NCI-H446 treated with DMSO at 0.1 percent for 48 hours (cell line): ENCODE data around the gene HAL.

Experiments used
- DNase-seq: peaks from one replicate; lab custom pipeline; 2025; lab: John Stamatoyannopoulos, UW

Gene HAL

DNA sequence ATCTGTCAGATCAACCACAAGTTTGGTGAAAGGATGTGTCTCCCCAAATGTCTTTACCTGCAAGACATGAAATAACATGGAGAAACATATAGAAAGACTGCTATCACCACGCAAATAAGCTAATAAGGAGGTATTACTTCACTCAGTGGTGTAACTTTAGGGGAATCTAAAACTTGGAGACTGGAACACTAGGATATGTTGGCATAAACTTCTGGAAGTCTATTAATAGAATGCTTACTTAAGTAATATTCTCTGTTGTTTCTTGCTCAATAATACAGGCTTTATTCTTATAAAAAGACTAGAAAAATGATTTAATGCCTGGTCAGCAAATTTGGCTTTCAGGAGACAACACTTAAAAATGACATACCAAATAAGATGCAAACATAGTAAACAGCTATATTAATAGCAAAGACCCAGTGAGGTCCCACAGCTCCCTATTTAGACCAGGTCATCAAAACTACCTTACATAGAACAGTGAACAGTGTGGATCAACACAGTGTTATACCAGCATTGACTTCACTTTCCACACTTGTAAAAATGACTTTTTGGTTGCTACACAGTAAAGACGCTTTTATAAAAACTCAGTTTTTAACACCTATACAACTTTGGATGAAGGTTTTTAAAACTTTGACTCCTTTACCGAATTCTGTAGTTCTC lies 18.9 kb upstream of the HAL start:
- no peak for DNase-seq

GRCh38 chr12:96007729-96008128 lies 11.6 kb upstream of the HAL start:
- DNase-seq = no peak

DNA sequence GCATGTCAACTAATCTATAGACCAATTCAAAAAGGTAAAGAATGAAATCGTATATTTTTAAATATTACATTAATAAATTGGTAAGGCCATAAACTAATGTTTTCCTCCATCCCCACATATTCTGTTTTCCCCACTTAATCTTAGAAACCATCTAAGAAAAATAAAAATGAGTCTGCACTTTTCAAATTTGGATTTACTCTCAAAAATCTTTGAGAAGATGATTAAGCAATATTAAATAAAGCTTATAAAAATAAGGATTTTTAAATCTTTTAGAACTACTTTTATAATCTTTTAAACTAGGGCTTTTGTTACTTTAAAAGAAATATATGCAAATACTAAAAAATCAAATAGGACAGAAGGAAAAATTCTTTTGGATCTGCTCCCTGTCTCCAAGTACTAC lies 10.6 kb upstream of the HAL start:
- DNase-seq = no peak

DNA sequence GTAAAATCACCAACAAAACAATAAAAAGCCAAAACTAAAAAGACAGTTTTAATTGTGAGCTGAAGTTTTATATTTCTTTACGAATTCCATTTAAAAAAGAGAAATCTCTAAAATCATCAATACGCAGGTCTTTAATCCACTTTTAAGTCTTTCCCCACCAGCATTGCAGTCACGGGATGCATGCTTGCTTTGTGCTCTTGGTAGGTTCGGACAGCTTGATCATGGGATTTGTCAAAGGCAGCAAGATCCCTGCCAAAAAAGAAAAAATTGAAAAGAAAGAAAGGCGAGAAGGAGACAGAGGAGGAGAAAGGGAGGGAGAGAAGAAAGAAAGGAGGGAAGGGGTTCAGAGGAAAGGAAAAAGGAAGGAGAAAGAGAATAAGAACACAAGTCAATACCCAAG lies 4.7 kb upstream of the HAL start:
- DNase-seq = no peak

DNA sequence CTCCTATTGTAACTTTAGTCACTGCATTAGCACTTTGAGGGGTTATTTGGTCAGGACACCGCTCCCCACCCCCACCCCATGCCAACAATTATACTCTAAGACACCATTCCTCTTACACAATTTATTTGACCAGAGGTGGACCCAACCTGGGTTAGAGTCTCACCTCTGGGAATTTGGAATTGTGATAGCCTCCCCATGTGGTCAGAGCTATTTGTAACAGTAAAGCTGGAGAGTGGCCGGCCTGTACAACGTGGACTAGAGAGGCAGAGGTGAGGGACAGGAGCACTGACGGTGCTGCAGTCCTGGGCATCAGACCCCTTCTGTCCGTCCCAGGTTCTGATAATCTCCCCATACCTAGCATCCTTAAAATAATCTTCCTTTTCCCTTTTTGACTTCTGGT lies 3.3 kb upstream of the HAL start:
- DNase-seq = no peak

DNA sequence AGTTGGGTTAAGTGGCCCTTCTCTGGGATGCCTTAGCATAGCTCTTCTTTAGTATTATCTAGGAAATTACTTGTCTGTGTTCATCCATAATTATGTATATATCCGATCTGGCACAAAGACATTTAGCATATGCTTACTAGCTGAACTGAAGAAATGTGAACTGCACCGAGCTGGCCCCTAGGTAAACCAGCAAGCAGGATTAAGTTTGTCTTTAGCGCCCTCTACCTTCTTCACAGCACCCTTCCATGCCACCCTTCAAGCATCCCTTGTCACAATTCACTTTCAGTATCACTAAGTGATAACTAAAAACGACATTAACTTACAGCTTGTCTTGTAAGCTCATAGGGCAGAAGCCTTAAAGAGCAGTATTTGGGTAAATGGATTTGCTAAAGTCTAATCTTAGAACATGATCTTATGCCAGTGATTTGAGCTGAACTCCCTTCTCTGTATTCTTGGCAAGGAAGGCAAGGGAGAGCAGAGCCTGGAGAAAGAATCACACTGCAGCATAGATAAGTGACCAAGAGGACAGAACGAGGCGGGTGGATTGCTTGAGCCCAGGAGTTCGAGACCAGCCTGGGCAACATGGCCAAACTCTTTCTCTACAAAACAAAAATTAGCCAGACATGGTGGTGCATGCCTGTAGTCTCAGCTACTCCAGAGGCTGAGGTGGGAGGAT lies 2.6 kb upstream of the HAL start:
- DNase-seq = peak; percentile 1

DNA sequence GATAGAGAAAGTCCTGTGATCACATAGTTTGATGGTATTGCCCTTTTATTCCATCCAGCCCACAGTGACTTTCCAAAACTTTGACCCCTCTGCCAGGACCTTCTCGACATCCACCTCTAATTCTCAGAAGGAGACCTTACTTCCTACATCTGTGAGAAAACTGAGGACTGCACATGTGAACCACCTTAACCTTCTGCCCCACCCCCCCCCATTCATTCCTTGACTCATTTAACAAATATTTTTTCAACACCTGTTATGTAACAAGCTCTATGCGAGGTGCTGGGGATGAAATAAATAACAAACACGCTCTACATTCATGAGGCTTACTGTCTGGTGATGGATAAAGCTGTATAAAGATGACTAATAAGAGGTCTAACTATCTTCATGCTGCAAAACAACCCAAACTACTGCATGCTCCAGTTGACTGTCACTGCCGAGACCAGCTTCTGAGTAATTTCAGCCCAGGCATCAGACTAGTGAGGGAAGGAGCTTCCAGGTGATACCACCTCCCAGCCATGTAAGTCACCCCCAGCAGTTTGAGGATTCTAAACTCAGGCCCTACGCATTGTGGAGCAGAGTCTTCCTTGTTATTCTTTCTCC lies 1.9 kb upstream of the HAL start:
- no peak for DNase-seq

DNA sequence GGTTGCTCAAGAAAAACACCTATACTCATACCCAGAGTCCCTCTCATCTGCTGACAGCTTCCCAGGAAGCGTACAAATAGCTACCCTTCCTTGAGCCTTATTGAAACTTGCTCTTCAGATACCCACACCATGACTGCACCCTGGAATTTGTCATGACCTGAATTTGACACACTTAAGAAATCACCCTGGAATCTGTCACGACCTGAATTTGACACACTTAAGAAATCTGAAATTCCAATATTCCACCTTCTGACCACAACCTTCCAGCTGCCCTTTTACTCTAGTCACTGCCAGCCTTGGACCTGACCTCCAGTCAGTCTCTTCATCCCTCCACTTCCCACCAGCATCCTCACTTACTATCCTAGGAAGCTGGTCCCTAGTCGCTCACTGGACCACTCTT lies 1.1 kb upstream of the HAL start:
- DNase-seq = no peak

DNA sequence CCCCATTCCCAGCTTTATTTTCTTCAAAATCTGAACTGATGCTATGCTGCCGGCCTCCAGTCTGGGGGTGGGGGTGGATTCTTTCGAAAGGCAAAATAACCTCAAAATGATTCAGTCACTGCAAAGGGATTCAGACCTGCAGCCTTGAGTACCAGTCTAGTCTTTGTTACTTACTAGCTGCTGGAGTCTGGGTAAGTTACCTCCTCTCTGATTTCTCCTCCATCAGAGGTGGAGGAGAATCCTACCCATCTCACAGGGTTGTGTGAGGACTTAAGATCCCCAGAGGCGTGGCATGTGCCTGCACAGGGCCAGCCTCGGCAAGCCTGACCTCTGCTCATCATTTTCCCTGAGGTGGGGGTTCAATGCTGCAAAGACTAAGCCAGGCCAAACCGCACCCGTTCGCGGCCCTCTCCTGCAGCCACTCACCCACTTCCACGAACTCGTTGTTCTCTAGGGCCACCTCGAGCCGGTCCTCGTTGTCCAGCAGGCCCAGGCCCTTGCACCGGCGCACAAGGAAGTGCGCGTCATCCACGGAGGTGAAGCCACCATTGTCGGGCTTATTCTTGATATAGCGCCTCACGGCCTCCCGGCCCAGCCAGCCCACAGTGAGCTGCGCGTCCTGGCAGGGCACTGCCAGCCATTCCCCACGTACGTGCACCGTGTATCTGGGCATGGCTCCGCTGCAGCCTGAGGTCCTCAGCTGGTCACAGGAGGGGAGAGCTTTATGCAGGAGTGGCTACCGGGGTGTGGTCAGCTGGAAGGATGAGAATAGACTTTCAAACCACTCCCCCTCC lies 709 bp downstream of the HAL start:
- DNase-seq = no peak

- no peak for DNase-seq
These were observed 1.7 kb downstream of the HAL start for GRCh38 chr12:95994476-95994875.

DNA sequence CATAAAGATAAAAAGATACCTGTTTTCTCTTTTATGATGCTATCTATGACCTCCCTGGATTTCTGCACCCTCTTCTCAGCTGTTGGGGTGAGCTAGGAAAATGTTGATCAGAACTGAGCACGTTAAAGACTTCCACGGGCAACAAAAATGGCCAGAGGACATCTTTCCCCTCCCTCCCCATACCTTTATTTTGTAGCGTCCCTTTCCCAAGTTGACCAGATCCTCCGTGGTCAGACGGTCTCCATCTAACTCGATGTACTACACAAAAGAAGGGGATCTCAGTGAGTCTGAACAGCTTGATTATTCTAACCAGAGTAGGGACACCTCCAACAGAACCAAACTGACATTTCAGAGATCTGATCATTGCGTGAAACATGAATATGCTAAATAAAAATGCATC lies 2.2 kb downstream of the HAL start:
- DNase-seq = no peak

DNA sequence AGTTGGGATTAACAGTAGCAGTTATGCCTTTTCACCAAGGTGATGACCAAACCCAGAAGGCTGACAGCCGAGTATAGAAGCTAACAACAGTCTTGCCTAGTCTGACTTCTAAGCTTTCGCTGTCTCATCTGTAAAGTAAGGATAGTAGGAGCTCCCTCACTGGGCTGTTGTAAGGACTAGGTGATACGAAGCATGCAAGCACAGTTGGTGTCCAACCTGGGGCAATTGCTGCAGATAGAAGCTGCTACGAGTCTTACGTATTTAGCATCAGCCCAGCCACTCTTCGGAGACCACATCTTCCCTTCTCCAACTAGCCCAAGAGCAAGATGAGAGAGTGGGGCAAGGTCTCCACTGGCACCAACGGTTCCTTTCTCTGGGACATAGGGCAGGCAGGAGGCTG lies 6.0 kb downstream of the HAL start:
- no peak for DNase-seq

DNA sequence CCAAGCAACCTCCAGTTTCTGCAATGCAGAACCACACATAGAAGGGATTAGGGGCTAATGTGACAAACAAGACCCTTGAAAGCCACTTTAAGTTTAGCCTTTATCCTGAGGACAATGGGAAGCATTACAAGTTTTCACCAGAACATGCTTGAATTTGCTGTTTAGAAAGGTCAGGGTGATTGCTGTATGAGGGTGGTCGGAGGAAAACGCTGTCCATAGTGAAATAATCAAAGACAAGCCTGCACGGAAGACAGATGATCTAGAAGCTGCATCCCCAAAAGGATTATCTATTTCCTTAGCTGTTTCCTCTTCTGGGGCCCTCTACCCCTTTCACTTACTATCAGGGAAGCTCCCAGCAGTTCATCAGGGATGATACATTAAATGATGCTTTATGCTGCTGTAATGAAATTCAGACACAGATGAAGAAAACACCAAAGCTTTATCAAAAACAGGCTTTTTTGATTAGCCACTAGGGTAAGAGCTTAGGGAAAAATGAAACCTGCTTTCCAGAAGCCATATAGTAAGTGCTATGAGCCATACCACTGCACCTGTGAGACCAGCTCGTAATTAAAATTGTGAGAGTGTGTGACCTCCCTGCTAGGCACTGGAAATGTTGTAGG lies 6.5 kb downstream of the HAL start:
- no peak for DNase-seq

GRCh38 chr12:95988506-95989275 lies 7.5 kb downstream of the HAL start:
- DNase-seq = no peak

- no peak for DNase-seq
These were observed 9.2 kb downstream of the HAL start for GRCh38 chr12:95986635-95987570.

- DNase-seq = no peak
These were observed 11.5 kb downstream of the HAL start for GRCh38 chr12:95984682-95985081.

- DNase-seq = no peak
These were observed 13.5 kb downstream of the HAL start for GRCh38 chr12:95982602-95983001.

GRCh38 chr12:95980437-95980836 lies 15.7 kb downstream of the HAL start:
- DNase-seq = no peak

- DNase-seq = no peak
These were observed 17.4 kb downstream of the HAL start for GRCh38 chr12:95978774-95979173.

GRCh38 chr12:95978351-95978750 lies 17.8 kb downstream of the HAL start:
- no peak for DNase-seq
